Liver (tissue), 9 donors: Measurements from ENCODE around the gene SUGCT. TPM values are rescaled to one million over a fixed set of nuclear protein-coding genes. Genes with fewer than 3 reads are reported as not detected.

Experiments used
- DNase-seq: peaks from one replicate; pipeline ENCODE4 v3.0.0-alpha.2; 2017; ENCODE audit warnings: low spot score
- H3K27ac ChIP-seq, 2 donors: one replicate each; pipeline ENCODE4 v1.7.0; 2013; ENCODE audit warnings: inconsistent platforms in 2 of 2, low read length in 2 of 2, control low read depth in 1 of 2, low read depth in 1 of 2, mild to moderate bottlenecking in 1 of 2
- H3K27me3 ChIP-seq, 4 donors: one replicate each; pipeline versions ENCODE4 v1.6.1 to v1.7.0; 2013; ENCODE audit warnings: low read length in 3 of 4, inconsistent platforms in 1 of 4, mild to moderate bottlenecking in 1 of 4, moderate library complexity in 1 of 4; ENCODE audit not compliant: control insufficient read depth in 4 of 4, insufficient read depth in 4 of 4
- H3K36me3 ChIP-seq, 4 donors: one replicate each; pipeline versions ENCODE4 v1.6.1 to v1.7.0; 2013; ENCODE audit warnings: low read length in 3 of 4, mild to moderate bottlenecking in 3 of 4, low read depth in 1 of 4, moderate library complexity in 1 of 4; ENCODE audit not compliant: control insufficient read depth in 4 of 4, insufficient read depth in 3 of 4
- H3K4me1 ChIP-seq, 4 donors: one replicate each; pipeline versions ENCODE4 v1.6.1 to v1.7.0; 2013; ENCODE audit warnings: low read length in 3 of 4, mild to moderate bottlenecking in 3 of 4, moderate library complexity in 1 of 4; ENCODE audit not compliant: control insufficient read depth in 4 of 4, insufficient read depth in 4 of 4
- H3K4me3 ChIP-seq, 3 donors: one replicate each; pipeline versions ENCODE4 v1.6.1 to v1.7.0; 2013; ENCODE audit warnings: low read length in 3 of 3, control low read depth in 1 of 3, low read depth in 1 of 3, mild to moderate bottlenecking in 1 of 3
- H3K9ac ChIP-seq, 2 donors: one replicate each; pipeline ENCODE4 v1.7.0; 2013; ENCODE audit warnings: low read length in 2 of 2, mild to moderate bottlenecking in 2 of 2, moderate library complexity in 2 of 2, control low read depth in 1 of 2, low read depth in 1 of 2
- H3K9me3 ChIP-seq, 4 donors: one replicate each; pipeline versions ENCODE4 v1.6.1 to v1.7.0; 2013; ENCODE audit warnings: low read length in 3 of 4; ENCODE audit not compliant: control insufficient read depth in 4 of 4
- EGR1 ChIP-seq, 2 donors: IDR thresholded peaks; 2 replicates each; pipeline ENCODE4 v1.6.1; 2016 to 2018; ENCODE audit warnings: antibody characterized with exemption in 2 of 2, low read depth in 2 of 2
- FOXA1 ChIP-seq: IDR thresholded peaks from 2 replicates; pipeline ENCODE4 v1.6.1; 2016; ENCODE audit warnings: antibody characterized with exemption
- FOXA2 ChIP-seq: IDR thresholded peaks from 2 replicates; pipeline ENCODE4 v1.6.1; 2016; ENCODE audit warnings: antibody characterized with exemption
- GABPA ChIP-seq, 2 donors: IDR thresholded peaks in 1 of 2; conservative IDR thresholded peaks in 1 of 2; 2 replicates each; pipeline ENCODE4 v1.6.1; 2016; ENCODE audit warnings: antibody characterized with exemption in 2 of 2, mild to moderate bottlenecking in 1 of 2, moderate library complexity in 1 of 2
- HNF4A ChIP-seq, 2 donors: conservative IDR thresholded peaks; 2 replicates each; pipeline ENCODE4 v1.6.1; 2016; ENCODE audit warnings: antibody characterized with exemption in 2 of 2, mild to moderate bottlenecking in 2 of 2
- HNF4G ChIP-seq: IDR thresholded peaks from 2 replicates; pipeline ENCODE4 v1.6.1; 2016; ENCODE audit warnings: antibody characterized with exemption
- JUND ChIP-seq, 2 donors: IDR thresholded peaks; 2 replicates each; pipeline ENCODE4 v1.6.1; 2016; ENCODE audit warnings: antibody characterized with exemption in 2 of 2
- RAD21 ChIP-seq, 2 donors: IDR thresholded peaks; 2 replicates each; pipeline ENCODE4 v1.6.1; 2016; ENCODE audit warnings: antibody characterized with exemption in 2 of 2, mild to moderate bottlenecking in 2 of 2
- RXRA ChIP-seq, 2 donors: IDR thresholded peaks; 2 replicates each; pipeline ENCODE4 v1.6.1; 2017 to 2018; ENCODE audit warnings: antibody characterized with exemption in 2 of 2, mild to moderate bottlenecking in 1 of 2
- SP1 ChIP-seq: IDR thresholded peaks from 2 replicates; pipeline ENCODE4 v1.6.1; 2018; ENCODE audit warnings: antibody characterized with exemption, mild to moderate bottlenecking
- TAF1 ChIP-seq: conservative IDR thresholded peaks from 2 replicates; pipeline ENCODE4 v1.6.1; 2016; ENCODE audit warnings: antibody characterized with exemption, mild to moderate bottlenecking
- YY1 ChIP-seq: IDR thresholded peaks from 2 replicates; pipeline ENCODE4 v1.6.1; 2016; ENCODE audit warnings: antibody characterized with exemption, mild to moderate bottlenecking
- WGBS: extraction: QIAGEN DNeasy Blood & Tissue Kit; methylation state at CpG from one replicate; pipeline ENCODE4 v1.1.7; 2013; 5-methylcytosine and 5-hydroxymethylcytosine counted together
- polyA plus RNA-seq, 2 donors: library from polyadenylated mRNA; stranded (reverse) in 1 of 2; unstranded in 1 of 2; fragments of 200-250 nt in 1 of 2; fragments of >200 nt in 1 of 2; fragmentation: Nextera tagmentation in 1 of 2; extraction: Ambion mirVana in 1 of 2; gene quantifications; one replicate each; pipeline versions ENCODE4 v1.2.1 to v1.2.3, GENCODE V29; 2013 to 2015
- total RNA-seq, 2 donors: library from RNA; depleted of rRNA; stranded (reverse); fragments of >200 nt; gene quantifications; one replicate each; pipeline ENCODE4 v1.2.3, GENCODE V29; 2014
- TF ChIP-seq, protein P1 (sequence below): IDR thresholded peaks from 2 replicates; pipeline ENCODE4 v1.6.1; 2016; ENCODE audit warnings: antibody characterized with exemption
- TF ChIP-seq, protein P2 (sequence below): IDR thresholded peaks from 2 replicates; pipeline ENCODE4 v1.6.1; 2016; ENCODE audit warnings: antibody characterized with exemption
- TF ChIP-seq, protein P3 (sequence below): fragments of 150-350 bp; IDR thresholded peaks from 2 replicates; pipeline ENCODE4 v1.5.1; 2017; ENCODE audit warnings: improper control_type of control experiment, low read depth, low read length; ENCODE audit not compliant: missing input control
- TF ChIP-seq, protein P4 (sequence below): IDR thresholded peaks from 2 replicates; pipeline ENCODE4 v1.6.1; 2016; ENCODE audit warnings: antibody characterized with exemption, mild to moderate bottlenecking
- TF ChIP-seq, protein P5 (sequence below): IDR thresholded peaks from 2 replicates; pipeline ENCODE4 v1.6.1; 2016; ENCODE audit warnings: antibody characterized with exemption
- donor health status: healthy.
- donor health status: healthy.
- donor health status: healthy.
- donor health status: healthy.
- donor health status: healthy.

SUGCT gene
- total and polyA plus RNA-seq, 4 donors = 6.2 to 11.9 (median 9.9) TPM

DNA sequence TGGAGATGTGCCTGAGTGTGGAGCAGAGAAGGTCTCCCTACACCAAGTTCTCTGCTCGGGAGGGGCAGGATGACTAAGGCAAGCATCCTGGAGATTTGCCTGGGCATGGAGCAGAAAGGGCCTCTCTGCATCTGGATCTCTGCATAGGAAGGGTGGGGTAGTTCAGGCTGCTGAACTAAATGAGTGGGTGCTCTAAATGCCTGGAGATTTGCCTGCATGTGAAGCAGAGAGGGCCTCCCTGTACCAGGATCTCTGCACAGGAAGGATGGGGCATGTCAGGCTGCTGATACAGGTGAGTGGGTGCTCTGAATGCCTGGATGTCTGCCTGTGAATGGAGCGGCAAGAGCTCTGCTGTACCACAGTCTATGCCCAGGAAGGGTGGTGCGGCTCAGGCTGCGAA, 680.7 kb downstream of the SUGCT start:
- H3K4me1 ChIP-seq = no peaks in the 10 kb centered on the region
- peaks cover 0 to 4% (median 0%) of the 10 kb centered on the region in 4 donors for H3K9me3 ChIP-seq
- H3K36me3 ChIP-seq = peaks cover 0 to 7% (median 0%) of the 10 kb centered on the region in 4 donors
- no peak overlapping the region for H3K27ac ChIP-seq
- H3K4me3 ChIP-seq = no peak overlapping the region
- no peak for DNase-seq
- H3K27me3 ChIP-seq = no peaks in the 10 kb centered on the region
- WGBS = 96% methylated on average over 4 of the region's 4 CpGs
- TF ChIP-seq RXRA (IDR thresholded peaks at IDR 0.05) (no peak), SP1 (no peak)
- TF ChIP-seq, protein P1, sequence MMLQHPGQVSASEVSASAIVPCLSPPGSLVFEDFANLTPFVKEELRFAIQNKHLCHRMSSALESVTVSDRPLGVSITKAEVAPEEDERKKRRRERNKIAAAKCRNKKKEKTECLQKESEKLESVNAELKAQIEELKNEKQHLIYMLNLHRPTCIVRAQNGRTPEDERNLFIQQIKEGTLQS = no peak
- TF ChIP-seq, protein P2, sequence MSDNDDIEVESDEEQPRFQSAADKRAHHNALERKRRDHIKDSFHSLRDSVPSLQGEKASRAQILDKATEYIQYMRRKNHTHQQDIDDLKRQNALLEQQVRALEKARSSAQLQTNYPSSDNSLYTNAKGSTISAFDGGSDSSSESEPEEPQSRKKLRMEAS = no peak
- H3K9ac ChIP-seq = no peak overlapping the region

DNA sequence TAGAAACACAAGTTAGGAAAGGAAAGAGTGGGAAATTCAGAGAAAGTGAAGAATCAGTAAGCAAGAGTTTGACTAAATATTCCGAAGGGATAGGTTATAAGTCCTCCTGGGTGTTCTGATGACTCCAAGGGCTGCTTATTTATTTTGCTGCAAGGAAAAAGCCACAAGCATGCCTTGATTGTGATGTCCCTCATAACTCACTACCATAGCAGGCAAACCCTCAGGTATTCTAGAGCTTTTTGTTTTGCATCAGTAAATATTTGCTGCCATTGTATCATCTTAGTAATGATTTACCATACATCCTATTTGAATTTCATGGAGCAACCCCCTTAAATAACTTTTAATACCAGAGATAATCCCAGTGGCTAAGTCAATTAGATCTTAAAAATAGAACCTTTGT, 688.1 kb downstream of the SUGCT start:
- no peaks in the 10 kb centered on the region for H3K36me3 ChIP-seq
- 90% methylated on average over 1 of the region's 1 CpG for WGBS
- DNase-seq = no peak

More for the DNA sequence above, 688.1 kb downstream of the SUGCT start:
- Histone ChIP-seq H3K4me3 (no peak overlapping the region), H3K9ac (no peak overlapping the region), H3K27ac (no peak overlapping the region), H3K27me3 (no peaks in the 10 kb centered on the region), H3K9me3 (no peaks in the 10 kb centered on the region), H3K4me1 (no peaks in the 10 kb centered on the region)
- TF ChIP-seq GABPA (IDR thresholded peaks at IDR 0.05 in 1 of 2, conservative IDR thresholded peaks at IDR 0.05 in 1 of 2) (no peak), FOXA2 (no peak), RAD21 (IDR thresholded peaks at IDR 0.05) (no peak), FOXA1 (no peak), RXRA (IDR thresholded peaks at IDR 0.05) (no peak), EGR1 (IDR thresholded peaks at IDR 0.05; ENCODE audit: low read depth in 2 of 2) (no peak), TAF1 (no peak), HNF4A (conservative IDR thresholded peaks at IDR 0.05) (no peak), SP1 (no peak), HNF4G (no peak), YY1 (no peak), JUND (IDR thresholded peaks at IDR 0.05) (no peak)
- TF ChIP-seq, protein P3, sequence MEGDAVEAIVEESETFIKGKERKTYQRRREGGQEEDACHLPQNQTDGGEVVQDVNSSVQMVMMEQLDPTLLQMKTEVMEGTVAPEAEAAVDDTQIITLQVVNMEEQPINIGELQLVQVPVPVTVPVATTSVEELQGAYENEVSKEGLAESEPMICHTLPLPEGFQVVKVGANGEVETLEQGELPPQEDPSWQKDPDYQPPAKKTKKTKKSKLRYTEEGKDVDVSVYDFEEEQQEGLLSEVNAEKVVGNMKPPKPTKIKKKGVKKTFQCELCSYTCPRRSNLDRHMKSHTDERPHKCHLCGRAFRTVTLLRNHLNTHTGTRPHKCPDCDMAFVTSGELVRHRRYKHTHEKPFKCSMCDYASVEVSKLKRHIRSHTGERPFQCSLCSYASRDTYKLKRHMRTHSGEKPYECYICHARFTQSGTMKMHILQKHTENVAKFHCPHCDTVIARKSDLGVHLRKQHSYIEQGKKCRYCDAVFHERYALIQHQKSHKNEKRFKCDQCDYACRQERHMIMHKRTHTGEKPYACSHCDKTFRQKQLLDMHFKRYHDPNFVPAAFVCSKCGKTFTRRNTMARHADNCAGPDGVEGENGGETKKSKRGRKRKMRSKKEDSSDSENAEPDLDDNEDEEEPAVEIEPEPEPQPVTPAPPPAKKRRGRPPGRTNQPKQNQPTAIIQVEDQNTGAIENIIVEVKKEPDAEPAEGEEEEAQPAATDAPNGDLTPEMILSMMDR = no peak
- TF ChIP-seq, protein P1 = no peak
- TF ChIP-seq, protein P4, sequence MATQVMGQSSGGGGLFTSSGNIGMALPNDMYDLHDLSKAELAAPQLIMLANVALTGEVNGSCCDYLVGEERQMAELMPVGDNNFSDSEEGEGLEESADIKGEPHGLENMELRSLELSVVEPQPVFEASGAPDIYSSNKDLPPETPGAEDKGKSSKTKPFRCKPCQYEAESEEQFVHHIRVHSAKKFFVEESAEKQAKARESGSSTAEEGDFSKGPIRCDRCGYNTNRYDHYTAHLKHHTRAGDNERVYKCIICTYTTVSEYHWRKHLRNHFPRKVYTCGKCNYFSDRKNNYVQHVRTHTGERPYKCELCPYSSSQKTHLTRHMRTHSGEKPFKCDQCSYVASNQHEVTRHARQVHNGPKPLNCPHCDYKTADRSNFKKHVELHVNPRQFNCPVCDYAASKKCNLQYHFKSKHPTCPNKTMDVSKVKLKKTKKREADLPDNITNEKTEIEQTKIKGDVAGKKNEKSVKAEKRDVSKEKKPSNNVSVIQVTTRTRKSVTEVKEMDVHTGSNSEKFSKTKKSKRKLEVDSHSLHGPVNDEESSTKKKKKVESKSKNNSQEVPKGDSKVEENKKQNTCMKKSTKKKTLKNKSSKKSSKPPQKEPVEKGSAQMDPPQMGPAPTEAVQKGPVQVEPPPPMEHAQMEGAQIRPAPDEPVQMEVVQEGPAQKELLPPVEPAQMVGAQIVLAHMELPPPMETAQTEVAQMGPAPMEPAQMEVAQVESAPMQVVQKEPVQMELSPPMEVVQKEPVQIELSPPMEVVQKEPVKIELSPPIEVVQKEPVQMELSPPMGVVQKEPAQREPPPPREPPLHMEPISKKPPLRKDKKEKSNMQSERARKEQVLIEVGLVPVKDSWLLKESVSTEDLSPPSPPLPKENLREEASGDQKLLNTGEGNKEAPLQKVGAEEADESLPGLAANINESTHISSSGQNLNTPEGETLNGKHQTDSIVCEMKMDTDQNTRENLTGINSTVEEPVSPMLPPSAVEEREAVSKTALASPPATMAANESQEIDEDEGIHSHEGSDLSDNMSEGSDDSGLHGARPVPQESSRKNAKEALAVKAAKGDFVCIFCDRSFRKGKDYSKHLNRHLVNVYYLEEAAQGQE = no peak
- TF ChIP-seq, protein P2 = no peak
- TF ChIP-seq, protein P5, sequence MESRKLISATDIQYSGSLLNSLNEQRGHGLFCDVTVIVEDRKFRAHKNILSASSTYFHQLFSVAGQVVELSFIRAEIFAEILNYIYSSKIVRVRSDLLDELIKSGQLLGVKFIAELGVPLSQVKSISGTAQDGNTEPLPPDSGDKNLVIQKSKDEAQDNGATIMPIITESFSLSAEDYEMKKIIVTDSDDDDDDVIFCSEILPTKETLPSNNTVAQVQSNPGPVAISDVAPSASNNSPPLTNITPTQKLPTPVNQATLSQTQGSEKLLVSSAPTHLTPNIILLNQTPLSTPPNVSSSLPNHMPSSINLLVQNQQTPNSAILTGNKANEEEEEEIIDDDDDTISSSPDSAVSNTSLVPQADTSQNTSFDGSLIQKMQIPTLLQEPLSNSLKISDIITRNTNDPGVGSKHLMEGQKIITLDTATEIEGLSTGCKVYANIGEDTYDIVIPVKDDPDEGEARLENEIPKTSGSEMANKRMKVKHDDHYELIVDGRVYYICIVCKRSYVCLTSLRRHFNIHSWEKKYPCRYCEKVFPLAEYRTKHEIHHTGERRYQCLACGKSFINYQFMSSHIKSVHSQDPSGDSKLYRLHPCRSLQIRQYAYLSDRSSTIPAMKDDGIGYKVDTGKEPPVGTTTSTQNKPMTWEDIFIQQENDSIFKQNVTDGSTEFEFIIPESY = no peak
